Suprapubic skin (tissue), 4 donors: ENCODE results near the gene LCNL1.
"Not testable (repeated sequence)": the region's sequence is repeated elsewhere in the genome, so short reads cannot be mapped to it uniquely, and the experiment has no call there.

ENCODE experiments used
- CTCF ChIP-seq, 2 donors: fragments of 200-600 bp in 1 of 2; fragments of 450-650 bp in 1 of 2; sonication (generic) in 1 of 2; IDR thresholded peaks; one replicate each; pipeline ENCODE4 v1.5.1; 2016 to 2019; ENCODE audit warnings: antibody characterized with exemption in 2 of 2, mild to moderate bottlenecking in 1 of 2, moderate library complexity in 1 of 2
- POLR2A ChIP-seq, 2 donors: fragments of 450-650 bp; IDR thresholded peaks; one replicate each; pipeline ENCODE4 v1.6.1; 2017; ENCODE audit warnings: antibody characterized with exemption in 2 of 2, mild to moderate bottlenecking in 2 of 2, moderate library complexity in 2 of 2
- POLR2AphosphoS5 ChIP-seq, 3 donors: sonication (generic); formaldehyde crosslinking; IDR thresholded peaks; one replicate each; pipeline ENCODE4 v1.6.1; 2017; ENCODE audit warnings: antibody characterized with exemption in 3 of 3

- TF ChIP-seq CTCF (IDR thresholded peaks at IDR 0.05): peak in 1 of 2 donors; percentile 43
- not testable (repeated sequence) for TF ChIP-seq POLR2A, POLR2AphosphoS5 (IDR thresholded peaks at IDR 0.05)
These were observed 21.5 kb downstream of the LCNL1 start for GRCh38 chr9:137004285-137004684.
